T-cell (primary cell): ENCODE measurements around the gene TMEM219. TPM values are rescaled to one million over a fixed set of nuclear protein-coding genes. Genes with fewer than 3 reads are reported as not detected.
A peak's percentile ranks its signal among the peaks of the same experiment; 100 is the strongest.
"Not testable (repeated sequence)": the region's sequence is repeated elsewhere in the genome, so short reads cannot be mapped to it uniquely, and the experiment has no call there.

Experiments
- ATAC-seq, 4 experiments: fragments of 200-7000 bp in 3 of 4; fragments of 150-1000 bp in 1 of 4; cut with Tn5 transposase; replicated peaks in 1 of 4; 1 replicate in 3 of 4; 2 replicates in 1 of 4; pipeline ENCODE4 v1.10.0; 2021; ENCODE audit warnings: moderate library complexity in 3 of 4, mild to moderate bottlenecking in 2 of 4, moderate number of reproducible peaks in 1 of 4
- CTCF ChIA-PET, 2 donors: fragments of 300-600 bp; sonication (Branson Sonifier 250); formaldehyde crosslinking; loops; one replicate each; lab custom pipeline; 2022; ENCODE audit warnings: antibody characterized with exemption in 2 of 2; lab: Charles Lee
- POLR2A ChIA-PET, 2 donors: fragments of 300-600 bp; sonication (Branson Sonifier 250); formaldehyde crosslinking; loops; one replicate each; lab custom pipeline; 2022; ENCODE audit warnings: antibody characterized with exemption in 2 of 2; lab: Charles Lee
- DNase-seq, 35 experiments: peaks; one replicate each; pipeline versions ENCODE4 v3.0.0 to v3.0.0-alpha.2; 2013 to 2023
- H3K27ac ChIP-seq: one replicate; pipeline ENCODE4 v1.5.1; 2013; ENCODE audit warnings: low read length
- H3K27me3 ChIP-seq, 2 experiments: replicated peaks in 1 of 2; 1 replicate in 1 of 2; 2 replicates in 1 of 2; pipeline versions ENCODE4 v1.6.1 to v1.7.0; 2013; ENCODE audit warnings: low read length in 1 of 2, mixed read lengths in 1 of 2; ENCODE audit not compliant: control insufficient read depth in 2 of 2, insufficient read depth in 2 of 2; ENCODE audit errors: extremely low read depth in 1 of 2
- H3K36me3 ChIP-seq, 2 donors: 1 replicate in 1 of 2; 2 replicates in 1 of 2; pipeline versions ENCODE4 v1.6.1 to v1.7.0; 2013; ENCODE audit warnings: low read length in 1 of 2; ENCODE audit not compliant: control insufficient read depth in 2 of 2, insufficient read depth in 1 of 2; ENCODE audit errors: extremely low read depth in 1 of 2
- H3K4me1 ChIP-seq, 2 experiments: 1 replicate in 1 of 2; 2 replicates in 1 of 2; pipeline versions ENCODE4 v1.6.1 to v1.7.0; 2013; ENCODE audit warnings: low read length in 2 of 2, mixed read lengths in 1 of 2; ENCODE audit not compliant: insufficient read depth in 2 of 2, control insufficient read depth in 1 of 2; ENCODE audit errors: extremely low read depth in 1 of 2
- H3K4me3 ChIP-seq, 2 donors: 1 replicate in 1 of 2; 2 replicates in 1 of 2; pipeline versions ENCODE4 v1.5.1 to v1.7.0; 2013; ENCODE audit warnings: mild to moderate bottlenecking in 2 of 2, low read length in 1 of 2, moderate library complexity in 1 of 2; ENCODE audit not compliant: control insufficient read depth in 1 of 2; ENCODE audit errors: extremely low read depth in 1 of 2
- H3K9me3 ChIP-seq: 2 replicates; pipeline ENCODE4 v1.7.0; 2013
- H3K27ac Mint-ChIP-seq, 2 donors: one replicate each; pipeline ENCODE4 v1.8.0; 2020 to 2021; ENCODE audit warnings: mild to moderate bottlenecking in 2 of 2, mixed read lengths in 2 of 2
- H3K27me3 Mint-ChIP-seq, 2 donors: one replicate each; pipeline ENCODE4 v1.8.0; 2021 to 2022; ENCODE audit warnings: mixed read lengths in 2 of 2
- H3K36me3 Mint-ChIP-seq: one replicate; pipeline ENCODE4 v1.8.0; 2021; ENCODE audit warnings: mixed read lengths
- H3K4me1 Mint-ChIP-seq, 3 donors: one replicate each; pipeline ENCODE4 v1.8.0; 2020 to 2022; ENCODE audit warnings: mixed read lengths in 3 of 3, mild to moderate bottlenecking in 1 of 3
- H3K4me3 Mint-ChIP-seq, 3 donors: one replicate each; pipeline ENCODE4 v1.8.0; 2020 to 2022; ENCODE audit warnings: mild to moderate bottlenecking in 3 of 3, mixed read lengths in 3 of 3, moderate library complexity in 3 of 3
- H3K9me3 Mint-ChIP-seq, 3 donors: one replicate each; pipeline ENCODE4 v1.8.0; 2020 to 2022; ENCODE audit warnings: mixed read lengths in 3 of 3
- WGBS: methylation state at CpG from one replicate; pipeline ENCODE4 v1.1.5; 2013; ENCODE audit warnings: missing lambda C conversion rate; ENCODE audit not compliant: insufficient coverage; 5-methylcytosine and 5-hydroxymethylcytosine counted together
- total RNA-seq, 35 experiments: library from RNA in 6 of 35; stranded (reverse) in 6 of 35; fragments of 120-200 nt in 1 of 35; gene quantifications; one replicate each; pipeline versions ENCODE4 v1.2.1 to v1.2.4 and lab custom pipeline; 2013 to 2026

Gene TMEM219
- total RNA-seq, 5 donors from 2014 or later (not counting 1 experiment from before 2014, with no cell fraction given) = 66.7 to 93.9 (median 80.4) TPM

- H3K27ac ChIP-seq = peak within 1 kb of the TSS; percentile 85
- WGBS = 1% methylated on average over 89 of the region's 89 CpGs
- ATAC-seq (peak; percentile 91 to 92 (median 92)), DNase-seq (peak; percentile 59 to 98 (median 82))
- H3K27me3 ChIP-seq = no peaks in the 10 kb centered on the region
- Mint-ChIP-seq H3K36me3 (peaks cover 10% of the 10 kb centered on the region), H3K9me3 (no peaks in the 10 kb centered on the region), H3K27me3 (no peaks in the 10 kb centered on the region), H3K4me3 (peak within 1 kb of the TSS; percentile 87 to 91 (median 90)), H3K27ac (peak within 1 kb of the TSS; percentile 94 to 97), H3K4me1 (peaks cover 37 to 46% (median 41%) of the 10 kb centered on the region in 3 donors)
- CTCF ChIA-PET = interaction anchor here in 1 of 2 donors (0.6 to 1.3 kb wide), 5 partner anchors 36 to 724 kb away, joined by 3 to 10 read pairs (median 5); partner anchors contain the start of genes PRR14, TAOK2 and TMEM219
- POLR2A ChIA-PET = interaction anchor here (0.5 to 0.9 kb wide), 3 partner anchors 23 to 192 kb away, joined by 3 to 4 read pairs (median 3); no protein-coding TSS in a partner anchor
- H3K36me3 ChIP-seq = peaks cover 4 to 18% of the 10 kb centered on the region in 2 donors
- H3K9me3 ChIP-seq = no peaks in the 10 kb centered on the region
- H3K4me1 ChIP-seq = peaks cover 15 to 28% of the 10 kb centered on the region in 2 experiments
- peak within 1 kb of the TSS; percentile 87 to 88 for H3K4me3 ChIP-seq
Observed at GRCh38 chr16:29925781-29926710, 35.8 kb upstream of the TMEM219 start, which contains the start of gene KCTD13. Gene KCTD13, minus strand, starts transcription at chr16:29926226. Its CDS starts 193 bp downstream, at chr16:29926033.

DNA sequence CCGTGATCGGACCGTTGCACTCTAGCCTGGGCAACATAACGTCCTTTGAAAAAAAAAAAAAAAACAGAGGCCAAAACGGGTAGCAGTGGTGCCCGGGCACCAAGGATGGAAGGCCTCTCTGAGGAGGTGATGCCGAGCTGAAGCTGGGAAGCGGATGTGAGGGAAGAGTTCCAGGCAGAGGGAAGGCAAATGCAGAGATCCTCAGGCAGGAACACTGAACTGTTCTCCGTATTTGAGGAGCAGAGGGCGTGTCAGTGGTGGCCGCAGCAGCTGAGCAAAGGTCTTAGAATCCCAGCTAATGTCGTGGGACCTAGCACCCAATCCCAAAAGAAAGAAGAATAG, 35.2 kb upstream of the TMEM219 start:
- DNase-seq = no peak

DNA sequence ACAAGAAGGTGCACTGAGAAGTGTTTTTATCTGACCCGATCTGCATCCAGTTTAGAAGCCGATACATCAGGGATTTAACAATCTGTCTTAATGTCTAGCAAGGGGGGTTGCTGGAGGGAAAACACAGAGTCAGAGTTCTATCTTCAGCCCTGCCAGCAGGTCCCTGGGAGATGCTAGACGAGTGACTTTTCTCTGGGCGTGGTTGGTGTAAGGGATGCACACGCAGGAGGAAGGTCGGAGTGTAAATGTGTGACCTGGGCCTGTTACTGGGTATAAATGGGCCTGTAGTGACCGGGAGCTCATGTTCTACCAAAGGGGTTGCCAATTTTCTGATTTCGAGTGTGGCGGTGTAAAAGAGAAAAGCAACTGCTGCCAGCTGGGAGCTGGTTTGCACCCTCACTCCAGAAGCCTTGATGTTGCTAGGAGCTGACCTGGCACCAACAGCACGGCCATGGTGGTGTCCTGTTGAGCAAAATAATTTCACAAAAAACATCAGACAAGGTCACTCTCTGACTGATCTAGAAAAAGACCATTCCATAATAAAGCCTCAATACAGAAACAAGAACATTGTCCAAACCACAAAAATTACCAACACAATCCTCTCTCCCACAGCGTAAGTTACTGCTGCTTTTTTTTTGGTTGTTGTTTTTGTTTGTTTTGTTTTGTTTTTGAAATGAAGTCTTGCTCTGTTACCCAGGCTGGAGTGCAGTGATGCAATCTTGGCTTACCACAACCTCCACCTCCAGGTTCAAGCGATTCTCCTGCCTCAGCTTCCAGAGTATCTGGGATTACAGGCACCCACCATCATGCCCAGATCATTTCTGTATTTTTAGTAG, 34.6 kb upstream of the TMEM219 start:
- CTCF ChIA-PET = interaction anchor here in 1 of 2 donors (0.7 to 1.1 kb wide), 2 partner anchors 34 to 35 kb away, joined by 5 to 10 read pairs; partner anchors contain the start of gene TMEM219
- 94% methylated on average over 9 of the region's 12 CpGs for WGBS

More for the DNA sequence above, 35.2 kb upstream of the TMEM219 start:
- WGBS = 26% methylated on average over 12 of the region's 12 CpGs
- Mint-ChIP-seq H3K36me3 (peaks cover 6% of the 10 kb centered on the region), H3K4me1 (peaks cover 31 to 42% (median 36%) of the 10 kb centered on the region in 3 donors), H3K27ac (peak overlapping the region; percentile 94 to 97), H3K9me3 (no peaks in the 10 kb centered on the region), H3K27me3 (no peaks in the 10 kb centered on the region), H3K4me3 (peak overlapping the region; percentile 87 to 91 (median 90))
- Histone ChIP-seq H3K27me3 (no peaks in the 10 kb centered on the region), H3K9me3 (no peaks in the 10 kb centered on the region), H3K27ac (peak overlapping the region; percentile 85), H3K4me3 (peak overlapping the region; percentile 87 to 88), H3K4me1 (peaks cover 15 to 28% of the 10 kb centered on the region in 2 experiments), H3K36me3 (peaks cover 3 to 12% of the 10 kb centered on the region in 2 donors)
- ChIA-PET POLR2A (interaction anchor here (0.6 to 0.9 kb wide), 2 partner anchors 23 to 46 kb away, joined by 3 read pairs; no protein-coding TSS in a partner anchor), CTCF (interaction anchor here in 1 of 2 donors (0.7 to 1.3 kb wide), 4 partner anchors 35 to 92 kb away, joined by 3 to 10 read pairs (median 4); partner anchors contain the start of genes TAOK2 and TMEM219)
- no peak for ATAC-seq

DNA sequence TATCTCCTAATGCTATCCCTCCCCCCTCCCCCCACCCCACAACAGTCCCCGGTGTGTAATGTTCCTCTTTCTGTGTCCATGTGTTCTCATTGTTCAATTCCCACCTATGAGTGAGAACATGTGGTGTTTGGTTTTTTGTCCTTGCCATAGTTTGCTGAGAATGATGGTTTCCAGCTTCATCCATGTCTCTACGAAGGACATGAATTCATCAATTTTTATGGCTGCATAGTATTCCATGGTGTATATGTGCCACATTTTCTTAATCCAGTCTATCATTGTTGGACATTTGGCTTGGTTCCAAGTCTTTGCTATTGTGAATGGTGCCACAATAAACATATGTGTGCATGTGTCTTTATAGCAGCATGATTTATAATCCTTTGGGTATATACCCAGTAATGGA, 30.1 kb upstream of the TMEM219 start:
- H3K4me3 ChIP-seq, H3K4me1 ChIP-seq, H3K9me3 ChIP-seq, H3K27ac ChIP-seq, H3K36me3 ChIP-seq, DNase-seq, CTCF ChIA-PET, POLR2A ChIA-PET, H3K9me3 Mint-ChIP-seq, ATAC-seq, H3K27ac Mint-ChIP-seq, H3K4me3 Mint-ChIP-seq, H3K27me3 ChIP-seq, H3K36me3 Mint-ChIP-seq: not testable (repeated sequence)
- no CpG with 5 or more reads among the region's 2 CpGs for WGBS
- H3K4me1 Mint-ChIP-seq = peaks cover 5 to 13% (median 10%) of the 10 kb centered on the region in 3 donors
- peaks cover 0 to 11% of the 10 kb centered on the region in 2 donors for H3K27me3 Mint-ChIP-seq

More for the DNA sequence above, 34.6 kb upstream of the TMEM219 start:
- Histone ChIP-seq H3K36me3 (peaks cover 0 to 9% of the 10 kb centered on the region in 2 donors), H3K4me3 (peak overlapping the region in 1 of 2 donors; percentile 87), H3K4me1 (peaks cover 15 to 28% of the 10 kb centered on the region in 2 experiments), H3K27me3 (no peaks in the 10 kb centered on the region), H3K9me3 (no peaks in the 10 kb centered on the region), H3K27ac (no peak overlapping the region)
- Mint-ChIP-seq H3K36me3 (peaks cover 6% of the 10 kb centered on the region), H3K27me3 (no peaks in the 10 kb centered on the region), H3K9me3 (no peaks in the 10 kb centered on the region), H3K27ac (peak overlapping the region; percentile 43 to 97), H3K4me3 (peak overlapping the region; percentile 87 to 91 (median 90)), H3K4me1 (peaks cover 31 to 41% (median 34%) of the 10 kb centered on the region in 3 donors)
- ATAC-seq (no peak), DNase-seq (peak in 1 of 35 experiments; percentile 14)
- POLR2A ChIA-PET = interaction anchor here in 1 of 2 donors (0.9 kb wide), 1 partner anchor 46 kb away, joined by 3 read pairs; no protein-coding TSS in a partner anchor

DNA sequence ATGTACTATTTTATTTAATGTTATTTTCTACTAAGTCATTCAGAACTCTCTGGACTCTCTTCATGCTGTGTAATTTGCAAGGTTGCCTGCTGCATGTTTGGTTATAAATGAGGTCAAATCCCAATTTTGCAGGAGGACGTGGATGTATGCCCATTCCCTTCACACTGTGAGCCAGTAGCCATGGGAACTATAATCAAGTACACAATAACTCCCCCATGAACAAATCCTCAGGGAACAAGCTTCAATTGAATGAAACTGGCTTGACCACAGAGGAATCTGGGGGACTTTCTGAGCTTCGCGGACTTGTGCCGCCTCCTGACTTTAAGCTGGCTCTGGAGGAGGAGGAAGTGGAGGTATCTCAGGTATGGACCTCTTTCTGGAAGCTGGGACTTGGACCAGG, 21.2 kb upstream of the TMEM219 start:
- no peak for DNase-seq
- H3K36me3 Mint-ChIP-seq = no peaks in the 10 kb centered on the region
- H3K9me3 Mint-ChIP-seq = no peaks in the 10 kb centered on the region
- H3K4me1 Mint-ChIP-seq = peaks cover 2 to 12% (median 7%) of the 10 kb centered on the region in 3 donors
- POLR2A ChIA-PET = no interaction called here
- no peak overlapping the region for H3K4me3 Mint-ChIP-seq
- H3K27ac Mint-ChIP-seq = no peak overlapping the region
- Histone ChIP-seq H3K4me3 (no peak overlapping the region), H3K27ac (no peak overlapping the region), H3K27me3 (peaks cover 0 to 13% of the 10 kb centered on the region in 2 experiments), H3K4me1 (no peaks in the 10 kb centered on the region), H3K9me3 (no peaks in the 10 kb centered on the region), H3K36me3 (no peaks in the 10 kb centered on the region)
- H3K27me3 Mint-ChIP-seq = peaks cover 0 to 14% of the 10 kb centered on the region in 2 donors
- CTCF ChIA-PET = no interaction called here
- 82% methylated on average over 4 of the region's 4 CpGs for WGBS
- ATAC-seq = no peak
